IMR-90 (cell line): Measurements from ENCODE around the gene GAL3ST2. TPM values are rescaled to one million over a fixed set of nuclear protein-coding genes. Genes with fewer than 3 reads are reported as not detected.

Source experiments
- ATAC-seq: fragments of 200-7000 bp; cut with Tn5 transposase; 2 replicates; pipeline ENCODE4 v1.9.1; 2020; ENCODE audit warnings: low read depth, mild to moderate bottlenecking, moderate library complexity
- BruUV-seq: library from RNA; stranded (reverse); fragments of 400-500 nt; replicated peaks from 2 replicates; lab custom pipeline; 2021; lab: Mats Ljungman, UMichigan
- CTCF ChIA-PET: fragments of 300-600 bp; formaldehyde crosslinking; extraction: SDS; loops from one replicate; lab custom pipeline; 2021; ENCODE audit warnings: antibody characterized with exemption; lab: Yijun Ruan, JAX
- POLR2A ChIA-PET: fragments of 300-600 bp; sonication (Branson Sonifier 250); formaldehyde crosslinking; loops from one replicate; lab custom pipeline; 2022; ENCODE audit warnings: antibody characterized with exemption; ENCODE audit not compliant: unreplicated experiment; lab: Charles Lee
- DNase-seq: peaks from one replicate; pipeline ENCODE4 v3.0.0; 2013
- H2AFZ ChIP-seq: replicated peaks from 2 replicates; pipeline ENCODE3; 2013; ENCODE audit warnings: low read length, mild to moderate bottlenecking; ENCODE audit not compliant: poor library complexity
- H2AK5ac ChIP-seq: 2 replicates; pipeline ENCODE4 v1.6.1; 2013; ENCODE audit warnings: low read depth, low read length, inconsistent platforms
- H2AK9ac ChIP-seq: replicated peaks from 2 replicates; pipeline ENCODE3; 2013; ENCODE audit warnings: mild to moderate bottlenecking, low read depth, low read length, moderate library complexity; ENCODE audit not compliant: poor library complexity
- H2BK120ac ChIP-seq: 2 replicates; pipeline ENCODE4 v1.6.1; 2013; ENCODE audit warnings: low read depth, low read length, inconsistent platforms
- H2BK15ac ChIP-seq: 3 replicates; pipeline ENCODE4 v1.6.1; 2013; ENCODE audit warnings: low read depth, low read length, inconsistent platforms
- H2BK20ac ChIP-seq: 2 replicates; pipeline ENCODE4 v1.6.1; 2013; ENCODE audit warnings: low read depth, mild to moderate bottlenecking, inconsistent platforms, low read length, moderate library complexity
- H2BK5ac ChIP-seq: 2 replicates; pipeline ENCODE4 v1.6.1; 2013; ENCODE audit warnings: mild to moderate bottlenecking, low read depth, low read length, inconsistent platforms; ENCODE audit not compliant: poor library complexity, severe bottlenecking
- H3K14ac ChIP-seq: replicated peaks from 2 replicates; pipeline ENCODE4 v1.6.1; 2013; ENCODE audit warnings: low read depth, low read length, inconsistent platforms
- H3K18ac ChIP-seq: 2 replicates; pipeline ENCODE4 v1.6.1; 2013; ENCODE audit warnings: low read depth, low read length, control low read depth
- H3K23ac ChIP-seq: 2 replicates; pipeline ENCODE4 v1.6.1; 2013; ENCODE audit warnings: low read depth, low read length, inconsistent platforms
- H3K27ac ChIP-seq: 2 replicates; pipeline ENCODE4 v1.5.1; 2013; ENCODE audit warnings: mild to moderate bottlenecking, control low read depth, low read length; ENCODE audit not compliant: insufficient read depth
- H3K27me3 ChIP-seq: 2 replicates; pipeline ENCODE4 v1.6.1; 2013; ENCODE audit warnings: low read length; ENCODE audit not compliant: control insufficient read depth, insufficient read depth
- H3K36me3 ChIP-seq: 2 replicates; pipeline ENCODE4 v1.6.1; 2013; ENCODE audit warnings: low read length, mixed read lengths; ENCODE audit not compliant: control insufficient read depth, insufficient read depth
- H3K4ac ChIP-seq: 2 replicates; pipeline ENCODE4 v1.6.1; 2013; ENCODE audit warnings: low read depth, low read length, inconsistent platforms
- H3K4me1 ChIP-seq: 2 replicates; pipeline ENCODE4 v1.6.1; 2013; ENCODE audit warnings: low read length, mixed read lengths; ENCODE audit not compliant: control insufficient read depth, insufficient read depth
- H3K4me2 ChIP-seq: 2 replicates; pipeline ENCODE4 v1.6.1; 2013; ENCODE audit warnings: low read depth, mild to moderate bottlenecking, control low read depth, low read length, moderate library complexity
- H3K4me3 ChIP-seq: 2 replicates; pipeline ENCODE4 v1.5.1; 2013; ENCODE audit warnings: low read depth, mild to moderate bottlenecking, control low read depth, low read length, moderate library complexity; ENCODE audit not compliant: insufficient read depth
- H3K56ac ChIP-seq: 2 replicates; pipeline ENCODE4 v1.6.1; 2013; ENCODE audit warnings: low read length, inconsistent platforms; ENCODE audit not compliant: insufficient read depth; ENCODE audit errors: extremely low read depth
- H3K79me1 ChIP-seq, 2 experiments: 2 replicates each; pipeline ENCODE4 v1.6.1; 2013; ENCODE audit warnings: low read length in 2 of 2, inconsistent platforms in 1 of 2, low read depth in 1 of 2
- H3K9ac ChIP-seq: 2 replicates; pipeline ENCODE4 v1.6.1; 2013; ENCODE audit warnings: low read depth, low read length, control low read depth
- H3K9me1 ChIP-seq: 2 replicates; pipeline ENCODE4 v1.6.1; 2013; ENCODE audit warnings: low read length, inconsistent platforms; ENCODE audit not compliant: insufficient read depth
- H3K9me3 ChIP-seq: 2 replicates; pipeline ENCODE4 v1.6.1; 2013; ENCODE audit warnings: low read length; ENCODE audit not compliant: control insufficient read depth, insufficient read depth
- H4K20me1 ChIP-seq: 2 replicates; pipeline ENCODE4 v1.6.1; 2013; ENCODE audit warnings: low read length, inconsistent platforms; ENCODE audit not compliant: insufficient read depth
- H4K5ac ChIP-seq: 2 replicates; pipeline ENCODE4 v1.6.1; 2013; ENCODE audit warnings: mild to moderate bottlenecking, low read depth, low read length, control low read depth
- H4K8ac ChIP-seq, 2 experiments: 2 replicates each; pipeline ENCODE4 v1.6.1; 2013; ENCODE audit warnings: low read depth in 2 of 2, low read length in 2 of 2, control low read depth in 1 of 2, inconsistent platforms in 1 of 2
- H4K91ac ChIP-seq: 2 replicates; pipeline ENCODE4 v1.6.1; 2013; ENCODE audit warnings: low read depth, low read length, inconsistent platforms; ENCODE audit not compliant: insufficient read depth
- BHLHE40 ChIP-seq: fragments of 150-350 bp; IDR thresholded peaks from 2 replicates; pipeline ENCODE4 v1.6.1; 2016; ENCODE audit warnings: mild to moderate bottlenecking, low read depth, low read length
- CEBPB ChIP-seq: IDR thresholded peaks from 2 replicates; pipeline ENCODE4 v1.6.1; 2012; ENCODE audit warnings: low read depth, low read length, improper control_type of control experiment
- CHD1 ChIP-seq: IDR thresholded peaks from 2 replicates; pipeline ENCODE4 v1.6.1; 2012; ENCODE audit warnings: low read depth, low read length, improper control_type of control experiment
- CTCF ChIP-seq: conservative IDR thresholded peaks from 2 replicates; pipeline ENCODE4 v1.5.1; 2012; ENCODE audit warnings: mild to moderate bottlenecking, low read depth, low read length, improper control_type of control experiment
- ELK1 ChIP-seq: fragments of 150-350 bp; IDR thresholded peaks from 2 replicates; pipeline ENCODE4 v1.6.1; 2016; ENCODE audit warnings: low read depth, mild to moderate bottlenecking, low read length, moderate library complexity, borderline replicate concordance
- FOS ChIP-seq: fragments of 150-350 bp; IDR thresholded peaks from 2 replicates; pipeline ENCODE4 v1.6.1; 2016; ENCODE audit warnings: low read depth, low read length
- MAFK ChIP-seq: IDR thresholded peaks from 2 replicates; pipeline ENCODE4 v1.6.1; 2012; ENCODE audit warnings: low read depth, low read length, improper control_type of control experiment
- MAZ ChIP-seq: IDR thresholded peaks from 2 replicates; pipeline ENCODE4 v1.6.1; 2012; ENCODE audit warnings: low read depth, mild to moderate bottlenecking, low read length, improper control_type of control experiment, moderate library complexity, borderline replicate concordance
- MXI1 ChIP-seq: IDR thresholded peaks from 2 replicates; pipeline ENCODE4 v1.6.1; 2012; ENCODE audit warnings: low read depth, mild to moderate bottlenecking, low read length, moderate library complexity, borderline replicate concordance
- NFE2L2 ChIP-seq: fragments of 150-350 bp; IDR thresholded peaks from 2 replicates; pipeline ENCODE4 v1.6.1; 2016; ENCODE audit warnings: low read depth, mild to moderate bottlenecking, low read length
- POLR2A ChIP-seq: IDR thresholded peaks from 2 replicates; pipeline ENCODE4 v1.6.1; 2012; ENCODE audit warnings: mild to moderate bottlenecking, low read depth, low read length
- RAD21 ChIP-seq: IDR thresholded peaks from 2 replicates; pipeline ENCODE4 v1.6.1; 2012; ENCODE audit warnings: low read length, improper control_type of control experiment
- RCOR1 ChIP-seq: IDR thresholded peaks from 2 replicates; pipeline ENCODE4 v1.6.1; 2012; ENCODE audit warnings: mild to moderate bottlenecking, low read length, improper control_type of control experiment; ENCODE audit not compliant: insufficient replicate concordance
- RFX5 ChIP-seq: IDR thresholded peaks from 2 replicates; pipeline ENCODE4 v1.8.0; 2012; ENCODE audit warnings: low read depth, mild to moderate bottlenecking, low read length, moderate library complexity
- SMC3 ChIP-seq: fragments of 150-350 bp; IDR thresholded peaks from 2 replicates; pipeline ENCODE4 v1.6.1; 2016; ENCODE audit warnings: low read depth, mild to moderate bottlenecking, antibody characterized with exemption, low read length, moderate library complexity
- WGBS, 2 experiments: methylation state at CpG; one replicate each; pipeline versions ENCODE4 v1.1.5 to v1.1.7; 2013; ENCODE audit warnings: missing lambda C conversion rate in 2 of 2; ENCODE audit not compliant: insufficient read length in 1 of 2; ENCODE audit errors: extremely low coverage in 2 of 2; 5-methylcytosine and 5-hydroxymethylcytosine counted together
- dilution Hi-C: fragments of 300-500 bp; cut with HindIII; formaldehyde crosslinking; loops from one replicate; pipeline ENCODE4 v1.14.3; 2018; ENCODE audit warnings: low sequenced_read_pairs; ENCODE audit not compliant: unreplicated experiment
- in situ Hi-C: fragments of 300-500 bp; cut with MboI; formaldehyde crosslinking; loops from 3 replicates; pipeline ENCODE4 v1.14.3; 2019; ENCODE audit warnings: low sequenced_read_pairs, inconsistent platforms, mixed read lengths
- intact Hi-C: fragments of 100-400 bp; cut with micrococcal nuclease; formaldehyde crosslinking; loops from 2 replicates; pipeline ENCODE4 v1.10.0; 2022
- polyA plus RNA-seq, 3 experiments: library from polyadenylated mRNA; depleted of rRNA; stranded (reverse); fragments of >200 nt; gene quantifications; 2 replicates each; pipeline ENCODE4 v1.2.3, GENCODE V29; 2012; ENCODE audit warnings: low replicate concordance in 1 of 3
- total RNA-seq: library from RNA; depleted of rRNA; stranded (reverse); fragments of >200 nt; gene quantifications from 2 replicates; pipeline ENCODE4 v1.2.3, GENCODE V29; 2012
- TF ChIP-seq, protein P1 (sequence below): fragments of 150-350 bp; IDR thresholded peaks from 2 replicates; pipeline ENCODE4 v1.6.1; 2017; ENCODE audit warnings: mild to moderate bottlenecking, antibody characterized with exemption, low read length, low read depth

Gene GAL3ST2
- total and polyA plus RNA-seq, 2 of the 4 experiments (the other 2 are of a cell fraction): 0.07 TPM; not detected in 1

DNA sequence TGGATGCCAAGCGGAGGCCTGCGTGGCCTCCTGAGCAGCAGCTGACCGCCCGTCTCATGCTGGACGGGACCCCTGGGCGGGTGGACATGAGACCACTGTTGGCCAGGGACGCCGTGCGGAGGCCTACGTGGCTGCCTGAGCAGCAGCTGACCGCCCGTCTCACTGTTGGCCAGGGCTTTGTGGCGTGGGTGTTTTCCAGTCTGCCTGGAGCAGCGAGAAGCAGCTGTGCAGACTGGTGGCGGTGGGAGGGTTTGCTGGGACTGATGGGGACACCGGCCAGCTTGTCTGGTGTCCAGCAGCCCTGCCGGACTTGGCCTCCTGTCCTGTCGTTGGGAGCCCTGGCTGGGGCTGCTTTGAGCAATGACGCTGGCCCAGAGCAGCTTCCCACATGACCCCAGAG lies 48.0 kb upstream of the GAL3ST2 start:
- CTCF ChIA-PET: no interaction called here
- no peak overlapping the region for H3K18ac ChIP-seq
- no peak overlapping the region for H2BK15ac ChIP-seq
- H2AK5ac ChIP-seq: no peak overlapping the region
- H2BK20ac ChIP-seq: no peak overlapping the region
- POLR2A ChIA-PET: no interaction called here
- no peak overlapping the region for H3K27ac ChIP-seq
- WGBS, 2 experiments: 89% methylated on average over 12 of the region's 19 CpGs; no CpG with 5 or more reads in 1 of the 2 experiments
- H3K4me2 ChIP-seq: no peak overlapping the region
- H3K79me1 ChIP-seq: no peaks in the 10 kb centered on the region; a peak in 1 of 4 replicates
- H3K36me3 ChIP-seq: peaks cover 3% of the 10 kb centered on the region; the same call in 1 of the 2 replicates
- no peak overlapping the region for H4K5ac ChIP-seq
- H3K9ac ChIP-seq: no peak overlapping the region
- dilution Hi-C loops: no loop called here
- H2AK9ac ChIP-seq: peak overlapping the region; percentile 26
- H3K9me1 ChIP-seq: no peaks in the 10 kb centered on the region
- H2AFZ ChIP-seq: no peak overlapping the region
- TF ChIP-seq FOS (no peak), CTCF (no peak), MAFK (no peak), RAD21 (no peak), ELK1 (no peak), BHLHE40 (no peak), MXI1 (no peak), MAZ (no peak), RCOR1 (no peak), CHD1 (no peak), SMC3 (no peak), RFX5 (no peak), NFE2L2 (no peak), POLR2A (no peak), CEBPB (no peak)
- TF ChIP-seq, protein P1, sequence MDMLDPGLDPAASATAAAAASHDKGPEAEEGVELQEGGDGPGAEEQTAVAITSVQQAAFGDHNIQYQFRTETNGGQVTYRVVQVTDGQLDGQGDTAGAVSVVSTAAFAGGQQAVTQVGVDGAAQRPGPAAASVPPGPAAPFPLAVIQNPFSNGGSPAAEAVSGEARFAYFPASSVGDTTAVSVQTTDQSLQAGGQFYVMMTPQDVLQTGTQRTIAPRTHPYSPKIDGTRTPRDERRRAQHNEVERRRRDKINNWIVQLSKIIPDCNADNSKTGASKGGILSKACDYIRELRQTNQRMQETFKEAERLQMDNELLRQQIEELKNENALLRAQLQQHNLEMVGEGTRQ: no peak
- in situ Hi-C loops: no loop called here
- no peak overlapping the region for H3K56ac ChIP-seq
- no peak overlapping the region for H3K23ac ChIP-seq
- no peaks in the 10 kb centered on the region for H3K27me3 ChIP-seq
- H3K4me3 ChIP-seq: no peak overlapping the region
- no peak overlapping the region for H4K8ac ChIP-seq
- H3K9me3 ChIP-seq: no peaks in the 10 kb centered on the region
- BruUV-seq: no TSS peak
- intact Hi-C loops: no loop called here
- H3K14ac ChIP-seq: no peak overlapping the region
- H2BK120ac ChIP-seq: no peak overlapping the region
- H3K4me1 ChIP-seq: no peaks in the 10 kb centered on the region
- no peaks in the 10 kb centered on the region for H4K20me1 ChIP-seq
- ATAC-seq (no peak), DNase-seq (no peak)
- no peak overlapping the region for H4K91ac ChIP-seq
- no peak overlapping the region for H2BK5ac ChIP-seq
- no peak overlapping the region for H3K4ac ChIP-seq
